HEK293 (cell line): ENCODE measurements around the gene CENPP.
A peak's percentile ranks its signal among the peaks of the same experiment; 100 is the strongest.
"Not testable (repeated sequence)": the region's sequence is repeated elsewhere in the genome, so short reads cannot be mapped to it uniquely, and the experiment has no call there.

Experiments
- CTCF ChIA-PET: fragments of 350-600 bp; formaldehyde crosslinking; extraction: SDS; loops from one replicate; lab custom pipeline; 2021; ENCODE audit warnings: antibody characterized with exemption; lab: Yijun Ruan, JAX
- POLR2A ChIA-PET: fragments of 300-600 bp; formaldehyde crosslinking; extraction: SDS; loops from one replicate; lab custom pipeline; 2020; ENCODE audit warnings: antibody characterized with exemption, inconsistent platforms; lab: Yijun Ruan, JAX
- H3K27ac ChIP-seq: fragments of 200-500 bp; sonication (Bioruptor generic); 2 replicates; pipeline ENCODE4 v1.5.1; 2014; ENCODE audit warnings: low read depth, low read length, control low read depth, inconsistent platforms; ENCODE audit errors: extremely low read depth
- H3K36me3 ChIP-seq, 2 experiments: fragments of 200-500 bp in 1 of 2; sonication (Bioruptor generic) in 1 of 2; 1 replicate in 1 of 2; 2 replicates in 1 of 2; pipeline ENCODE4 v1.5.1; 2014 to 2017; ENCODE audit warnings: inconsistent platforms in 2 of 2, low read length in 2 of 2; ENCODE audit not compliant: control insufficient read depth in 2 of 2, insufficient read depth in 1 of 2
- H3K4me1 ChIP-seq: fragments of 200-500 bp; sonication (Bioruptor generic); 2 replicates; pipeline ENCODE4 v1.5.1; 2014; ENCODE audit warnings: mild to moderate bottlenecking, low read length, inconsistent platforms; ENCODE audit not compliant: control insufficient read depth, insufficient read depth
- H3K4me3 ChIP-seq: 2 replicates; pipeline ENCODE4 v1.5.1; 2011; ENCODE audit warnings: low read depth, mild to moderate bottlenecking, control low read depth, low read length, moderate library complexity
- H3K9me3 ChIP-seq: fragments of 200-500 bp; sonication (Bioruptor generic); 2 replicates; pipeline ENCODE4 v1.5.1; 2014; ENCODE audit warnings: low read depth, low read length, inconsistent platforms; ENCODE audit not compliant: control insufficient read depth, insufficient read depth
- BCL11A ChIP-seq: fragments of 450-650 bp; formaldehyde crosslinking; IDR thresholded peaks from 2 replicates; pipeline ENCODE4 v1.5.1; 2016; ENCODE audit warnings: low read depth, missing biosample characterization, missing genetic modification characterization
- EGR2 ChIP-seq: fragments of 450-650 bp; formaldehyde crosslinking; IDR thresholded peaks from 2 replicates; pipeline ENCODE4 v1.5.1; 2016; ENCODE audit warnings: low read depth, missing biosample characterization, missing genetic modification characterization
- FEZF1 ChIP-seq: fragments of 450-650 bp; formaldehyde crosslinking; IDR thresholded peaks from 2 replicates; pipeline ENCODE4 v1.5.1; 2016; ENCODE audit warnings: missing biosample characterization, missing genetic modification characterization
- KLF8 ChIP-seq: fragments of 450-650 bp; formaldehyde crosslinking; IDR thresholded peaks from 2 replicates; pipeline ENCODE4 v1.5.1; 2016; ENCODE audit warnings: missing biosample characterization, missing genetic modification characterization
- MZF1 ChIP-seq: fragments of 450-650 bp; formaldehyde crosslinking; IDR thresholded peaks from 2 replicates; pipeline ENCODE4 v1.5.1; 2017; ENCODE audit warnings: missing biosample characterization, missing genetic modification characterization, borderline replicate concordance
- OSR2 ChIP-seq: fragments of 450-650 bp; formaldehyde crosslinking; IDR thresholded peaks from 2 replicates; pipeline ENCODE4 v1.5.1; 2016; ENCODE audit warnings: missing biosample characterization, missing genetic modification characterization
- PBX3 ChIP-seq: sonication (generic); formaldehyde crosslinking; IDR thresholded peaks from 2 replicates; pipeline ENCODE4 v1.8.1; 2022; ENCODE audit warnings: mild to moderate bottlenecking, moderate library complexity, missing genetic modification reagents
- ZBTB7A ChIP-seq: fragments of 450-650 bp; formaldehyde crosslinking; IDR thresholded peaks from 2 replicates; pipeline ENCODE4 v1.5.1; 2016; ENCODE audit warnings: low read depth, missing biosample characterization, missing genetic modification characterization
- ZFP37 ChIP-seq: fragments of 450-650 bp; formaldehyde crosslinking; IDR thresholded peaks from 2 replicates; pipeline ENCODE4 v1.5.1; 2016; ENCODE audit warnings: missing biosample characterization, missing genetic modification characterization
- ZIC2 ChIP-seq: fragments of 450-650 bp; formaldehyde crosslinking; IDR thresholded peaks from 2 replicates; pipeline ENCODE4 v1.5.1; 2016; ENCODE audit warnings: missing biosample characterization, missing genetic modification characterization
- ZNF10 ChIP-seq: fragments of 450-650 bp; formaldehyde crosslinking; IDR thresholded peaks from 2 replicates; pipeline ENCODE4 v1.5.1; 2017; ENCODE audit warnings: missing biosample characterization, missing genetic modification characterization
- ZNF223 ChIP-seq: fragments of 450-650 bp; formaldehyde crosslinking; IDR thresholded peaks from 2 replicates; pipeline ENCODE4 v1.5.1; 2016; ENCODE audit warnings: missing biosample characterization, missing genetic modification characterization
- ZNF24 ChIP-seq: fragments of 450-650 bp; formaldehyde crosslinking; IDR thresholded peaks from 2 replicates; pipeline ENCODE4 v1.5.1; 2016; ENCODE audit warnings: missing biosample characterization, missing genetic modification characterization
- ZNF366 ChIP-seq: fragments of 450-650 bp; formaldehyde crosslinking; conservative IDR thresholded peaks from 2 replicates; pipeline ENCODE4 v1.5.1; 2016; ENCODE audit warnings: missing biosample characterization, missing genetic modification characterization
- ZNF391 ChIP-seq: fragments of 450-650 bp; formaldehyde crosslinking; IDR thresholded peaks from 2 replicates; pipeline ENCODE4 v1.5.1; 2016; ENCODE audit warnings: low read depth, missing biosample characterization, missing genetic modification characterization, borderline replicate concordance
- ZNF433 ChIP-seq: fragments of 450-650 bp; formaldehyde crosslinking; IDR thresholded peaks from 2 replicates; pipeline ENCODE4 v1.5.1; 2016; ENCODE audit warnings: missing biosample characterization, missing genetic modification characterization, low read depth
- ZNF629 ChIP-seq: fragments of 450-650 bp; formaldehyde crosslinking; IDR thresholded peaks from 2 replicates; pipeline ENCODE4 v1.5.1; 2017; ENCODE audit warnings: missing biosample characterization, missing genetic modification characterization
- ZNF791 ChIP-seq: fragments of 450-650 bp; formaldehyde crosslinking; IDR thresholded peaks from 2 replicates; pipeline ENCODE4 v1.5.1; 2016; ENCODE audit warnings: missing biosample characterization, missing genetic modification characterization
- ZNF837 ChIP-seq: fragments of 450-650 bp; formaldehyde crosslinking; IDR thresholded peaks from 2 replicates; pipeline ENCODE4 v1.5.1; 2016; ENCODE audit warnings: missing biosample characterization, missing genetic modification characterization
- ZNF843 ChIP-seq: fragments of 450-650 bp; formaldehyde crosslinking; IDR thresholded peaks from 2 replicates; pipeline ENCODE4 v1.5.1; 2016; ENCODE audit warnings: missing biosample characterization, missing genetic modification characterization
- ZXDB ChIP-seq: fragments of 450-650 bp; formaldehyde crosslinking; IDR thresholded peaks from 2 replicates; pipeline ENCODE4 v1.5.1; 2016; ENCODE audit warnings: missing biosample characterization, missing genetic modification characterization
- TF ChIP-seq, protein P1 (sequence below): fragments of 450-650 bp; formaldehyde crosslinking; IDR thresholded peaks from 2 replicates; pipeline ENCODE4 v1.5.1; 2016; ENCODE audit warnings: missing biosample characterization, missing genetic modification characterization
- TF ChIP-seq, protein P2 (sequence below): fragments of 450-650 bp; IDR thresholded peaks from 2 replicates; pipeline ENCODE4 v1.5.1; 2018; ENCODE audit warnings: missing biosample characterization, mild to moderate bottlenecking, missing genetic modification characterization
- TF ChIP-seq, protein P3 (sequence below): fragments of 450-650 bp; formaldehyde crosslinking; IDR thresholded peaks from 2 replicates; pipeline ENCODE4 v1.5.1; 2016; ENCODE audit warnings: missing biosample characterization, missing genetic modification characterization

The CENPP gene

DNA sequence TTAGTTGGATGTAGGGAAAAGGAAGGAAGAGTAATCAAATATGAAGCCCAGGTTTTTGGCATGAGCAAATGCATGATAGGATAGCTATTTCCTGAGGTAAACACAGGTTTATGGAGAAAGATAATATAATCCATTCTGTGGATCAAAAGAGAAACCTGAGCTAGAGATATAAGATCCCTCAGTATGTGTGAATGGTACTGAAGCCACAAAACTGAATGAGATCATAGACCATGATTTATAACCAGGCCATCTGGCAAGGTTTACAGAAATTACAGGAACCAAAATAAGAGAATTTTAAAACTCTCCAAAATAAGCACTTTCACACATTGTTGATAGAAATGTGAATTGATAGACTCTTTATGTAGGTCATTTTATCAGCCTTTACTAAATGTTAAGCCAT lies 238.8 kb downstream of the CENPP start (continued):
- TF ChIP-seq KLF8 (tag by site-specific recombination) (peak; percentile 47; the same call in 1 of the 2 replicates), ZNF10 (0 out of 2 replicates have a peak, but pooled peaks have one; percentile 30), ZNF24 (tag by site-specific recombination) (0 out of 2 replicates have a peak, but pooled peaks have one; percentile 64), ZNF629 (tag by site-specific recombination) (peak; percentile 70), ZBTB7A (tag by site-specific recombination) (no peak), FEZF1 (tag by site-specific recombination) (peak; percentile 52; the same call in 1 of the 2 replicates), ZNF791 (tag by site-specific recombination) (no peak), ZNF433 (tag by site-specific recombination) (no peak), ZNF837 (tag by site-specific recombination) (no peak), ZNF366 (tag by site-specific recombination) (peak; percentile 82), OSR2 (tag by site-specific recombination) (peak; percentile 48), ZNF223 (tag by site-specific recombination) (no peak), PBX3 (no peak), ZNF843 (tag by site-specific recombination) (peak; percentile 89), ZIC2 (tag by site-specific recombination) (no peak), BCL11A (tag by site-specific recombination) (peak; percentile 18; the same call in 1 of the 2 replicates), ZXDB (peak; percentile 87), ZNF391 (0 out of 2 replicates have a peak, but pooled peaks have one; percentile 31), EGR2 (no peak), MZF1 (0 out of 2 replicates have a peak, but pooled peaks have one; percentile 22)
- TF ChIP-seq, protein P1, sequence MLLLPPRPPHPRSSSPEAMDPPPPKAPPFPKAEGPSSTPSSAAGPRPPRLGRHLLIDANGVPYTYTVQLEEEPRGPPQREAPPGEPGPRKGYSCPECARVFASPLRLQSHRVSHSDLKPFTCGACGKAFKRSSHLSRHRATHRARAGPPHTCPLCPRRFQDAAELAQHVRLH, result peak; percentile 54; the same call in 1 of the 2 replicates
- TF ChIP-seq, protein P2, sequence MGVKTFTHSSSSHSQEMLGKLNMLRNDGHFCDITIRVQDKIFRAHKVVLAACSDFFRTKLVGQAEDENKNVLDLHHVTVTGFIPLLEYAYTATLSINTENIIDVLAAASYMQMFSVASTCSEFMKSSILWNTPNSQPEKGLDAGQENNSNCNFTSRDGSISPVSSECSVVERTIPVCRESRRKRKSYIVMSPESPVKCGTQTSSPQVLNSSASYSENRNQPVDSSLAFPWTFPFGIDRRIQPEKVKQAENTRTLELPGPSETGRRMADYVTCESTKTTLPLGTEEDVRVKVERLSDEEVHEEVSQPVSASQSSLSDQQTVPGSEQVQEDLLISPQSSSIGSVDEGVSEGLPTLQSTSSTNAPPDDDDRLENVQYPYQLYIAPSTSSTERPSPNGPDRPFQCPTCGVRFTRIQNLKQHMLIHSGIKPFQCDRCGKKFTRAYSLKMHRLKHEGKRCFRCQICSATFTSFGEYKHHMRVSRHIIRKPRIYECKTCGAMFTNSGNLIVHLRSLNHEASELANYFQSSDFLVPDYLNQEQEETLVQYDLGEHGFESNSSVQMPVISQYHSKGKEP (tag by site-specific recombination), result 0 out of 2 replicates have a peak, but pooled peaks have one; percentile 25
- TF ChIP-seq, all 188 proteins: peak for 20

GRCh38 chr9:92564982-92565381 lies 239.2 kb downstream of the CENPP start:
- POLR2A ChIA-PET, result interaction anchor here (0.6 kb wide), 1 partner anchor 888 kb away, joined by 3 read pairs; no protein-coding TSS in a partner anchor
- TF ChIP-seq, protein P3, sequence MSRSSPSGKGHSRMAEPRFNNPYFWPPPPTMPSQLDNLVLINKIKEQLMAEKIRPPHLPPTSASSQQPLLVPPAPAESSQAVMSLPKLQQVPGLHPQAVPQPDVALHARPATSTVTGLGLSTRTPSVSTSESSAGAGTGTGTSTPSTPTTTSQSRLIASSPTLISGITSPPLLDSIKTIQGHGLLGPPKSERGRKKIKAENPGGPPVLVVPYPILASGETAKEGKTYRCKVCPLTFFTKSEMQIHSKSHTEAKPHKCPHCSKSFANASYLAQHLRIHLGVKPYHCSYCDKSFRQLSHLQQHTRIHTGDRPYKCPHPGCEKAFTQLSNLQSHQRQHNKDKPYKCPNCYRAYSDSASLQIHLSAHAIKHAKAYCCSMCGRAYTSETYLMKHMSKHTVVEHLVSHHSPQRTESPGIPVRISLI (tag by site-specific recombination), result 0 out of 2 replicates have a peak, but pooled peaks have one; percentile 17
- no peak for TF ChIP-seq ZFP37 (tag by site-specific recombination)
- no peak overlapping the region for H3K27ac ChIP-seq
- H3K9me3 ChIP-seq, result no peaks in the 10 kb centered on the region
- no peak overlapping the region for H3K4me3 ChIP-seq
- H3K4me1 ChIP-seq, result peaks cover 17% of the 10 kb centered on the region
- no peaks in the 10 kb centered on the region for H3K36me3 ChIP-seq
- CTCF ChIA-PET, result no interaction called here

DNA sequence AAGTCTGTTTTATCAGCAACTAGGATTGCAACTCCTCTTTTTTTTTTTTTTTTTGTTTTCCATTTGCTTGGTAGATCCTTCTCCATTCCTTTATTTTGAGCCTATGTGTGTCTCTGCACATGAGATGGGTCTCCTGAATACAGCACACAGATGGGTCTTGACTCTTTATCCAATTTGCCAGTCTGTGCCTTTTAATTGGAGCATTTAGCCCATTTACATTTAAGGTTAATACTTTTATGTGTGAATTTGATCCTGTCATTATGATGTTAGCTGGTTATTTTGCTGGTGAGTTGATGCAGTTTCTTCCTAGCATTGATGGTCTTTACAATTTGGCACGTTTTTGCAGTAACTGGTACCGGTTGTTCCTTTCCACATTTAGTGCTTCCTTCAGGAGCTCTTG lies 246.1 kb downstream of the CENPP start:
- POLR2A ChIA-PET, H3K4me3 ChIP-seq, H3K4me1 ChIP-seq, H3K27ac ChIP-seq, H3K9me3 ChIP-seq, H3K36me3 ChIP-seq: not testable (repeated sequence)
- CTCF ChIA-PET, result interaction anchor here (0.7 kb wide), 1 partner anchor 28 kb away, joined by 3 read pairs; no protein-coding TSS in a partner anchor

- H3K36me3 ChIP-seq, H3K9me3 ChIP-seq, CTCF ChIA-PET, H3K4me1 ChIP-seq, H3K27ac ChIP-seq, H3K4me3 ChIP-seq, POLR2A ChIA-PET: not testable (repeated sequence)
Measured at GRCh38 chr9:92573612-92574011, 247.9 kb downstream of the CENPP start.
